Neural progenitor cell (in vitro differentiated cells): ENCODE measurements around the gene PHF20. TPM values are rescaled to one million over a fixed set of nuclear protein-coding genes. Genes with fewer than 3 reads are reported as not detected.

Experiments
- small RNA-seq: library from RNA; depleted of rRNA; stranded (forward); fragments of <200 nt; gene quantifications from one replicate; pipeline ENCODE3, GENCODE V24; 2015
- total RNA-seq: library from RNA; depleted of rRNA; stranded (reverse); fragments of >200 nt; gene quantifications from 2 replicates; pipeline ENCODE4 v1.2.3, GENCODE V29; 2015; ENCODE audit warnings: low replicate concordance

PHF20 gene
- total RNA-seq, 1 donor from 2014 or later, result 54.7 TPM

Small RNA genes lying within 50 kb of the gene (small RNA-seq; reads per million reads assigned to genes)
- gene COX7BP2 (not detected), gene HIGD1AP16 (not detected), gene RF00019 (not detected), gene RF00026 (not detected), gene RNU4-40P (not detected), gene RNU6-937P (not detected)

Other genes starting within 250 kb of the PHF20 start
- not detected in 2 replicates for gene C20orf173, start 242.4 kb upstream of the PHF20 start, total RNA-seq
- gene ERGIC3, start 229.9 kb upstream of the PHF20 start, total RNA-seq, result 271 and 383 TPM in 2 replicates
- 3.3 and 6.9 TPM in 2 replicates for gene SPAG4, start 156.2 kb upstream of the PHF20 start, total RNA-seq
- 140 and 189 TPM in 2 replicates for gene CPNE1, start 107.1 kb upstream of the PHF20 start, total RNA-seq
- gene RBM12, start 107.1 kb upstream of the PHF20 start, total RNA-seq, result 82.8 and 112 TPM in 2 replicates
- gene NFS1, start 72.7 kb upstream of the PHF20 start, total RNA-seq, result 21.7 and 29.3 TPM in 2 replicates
- 135 and 253 TPM in 2 replicates for gene ROMO1, start 72.6 kb upstream of the PHF20 start, total RNA-seq
- gene RBM39, start 29.8 kb upstream of the PHF20 start, total RNA-seq, result 359 and 555 TPM in 2 replicates
- 6.4 and 46.6 TPM in 2 replicates for gene SCAND1, start 182.5 kb downstream of the PHF20 start, total RNA-seq
- gene CNBD2, start 196.6 kb downstream of the PHF20 start, total RNA-seq, result 4.4 and 6.1 TPM in 2 replicates